Measurements from ENCODE around the gene AUTS2.

The AUTS2 gene

DNA sequence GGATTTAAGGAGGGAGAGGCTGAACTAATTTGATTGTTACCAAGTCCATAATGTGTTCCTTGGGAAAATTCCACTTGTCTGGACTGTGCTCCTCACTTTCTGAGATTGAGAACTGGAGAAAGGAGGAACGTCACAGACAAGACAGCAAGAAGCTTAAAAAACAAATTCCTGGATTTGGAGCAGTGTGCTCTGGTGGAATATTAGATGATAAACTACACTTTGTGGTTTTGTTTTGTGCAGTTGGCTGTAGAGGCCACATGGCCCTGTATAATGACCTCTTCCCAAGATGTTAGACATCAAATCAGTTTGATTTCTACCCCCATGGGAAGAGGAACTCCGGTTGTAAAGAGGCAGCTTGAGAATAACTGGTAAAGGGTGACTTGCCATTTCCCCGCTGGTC is 1112.4 kb downstream of the AUTS2 start:
- no peak for TF ChIP-seq CTCF (IDR thresholded peaks at IDR 0.05)

GRCh38 chr7:70711452-70711851 is 1113.2 kb downstream of the AUTS2 start:
- TF ChIP-seq CTCF (IDR thresholded peaks at IDR 0.05): no peak

GRCh38 chr7:70712942-70713341 is 1114.7 kb downstream of the AUTS2 start:
- no peak for TF ChIP-seq CTCF (IDR thresholded peaks at IDR 0.05)

- no peak for TF ChIP-seq CTCF (IDR thresholded peaks at IDR 0.05)
Observed at GRCh38 chr7:70714506-70715038, 1116.3 kb downstream of the AUTS2 start.

GRCh38 chr7:70717553-70718329 is 1119.5 kb downstream of the AUTS2 start:
- TF ChIP-seq CTCF (IDR thresholded peaks at IDR 0.05): no peak

DNA sequence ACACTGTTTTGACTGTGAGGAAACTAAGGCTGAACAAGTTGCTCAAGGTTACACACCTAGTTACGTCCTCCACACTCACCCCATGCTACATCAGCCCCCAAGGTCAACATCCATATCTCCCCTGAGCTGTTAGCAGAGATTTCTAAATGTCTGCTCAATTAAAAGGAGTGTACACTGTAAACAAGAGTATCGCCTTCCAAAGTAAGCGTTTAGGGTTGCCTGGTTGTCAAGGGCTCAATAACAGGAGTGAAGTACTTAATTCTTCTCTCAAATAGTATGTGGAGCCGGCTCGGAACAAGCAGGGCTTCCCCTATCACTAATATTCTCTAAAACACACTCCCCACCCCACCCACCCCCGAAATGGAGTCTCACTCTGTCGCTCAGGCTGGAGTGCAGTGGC is 1120.8 kb downstream of the AUTS2 start:
- no peak for TF ChIP-seq CTCF (IDR thresholded peaks at IDR 0.05)

DNA sequence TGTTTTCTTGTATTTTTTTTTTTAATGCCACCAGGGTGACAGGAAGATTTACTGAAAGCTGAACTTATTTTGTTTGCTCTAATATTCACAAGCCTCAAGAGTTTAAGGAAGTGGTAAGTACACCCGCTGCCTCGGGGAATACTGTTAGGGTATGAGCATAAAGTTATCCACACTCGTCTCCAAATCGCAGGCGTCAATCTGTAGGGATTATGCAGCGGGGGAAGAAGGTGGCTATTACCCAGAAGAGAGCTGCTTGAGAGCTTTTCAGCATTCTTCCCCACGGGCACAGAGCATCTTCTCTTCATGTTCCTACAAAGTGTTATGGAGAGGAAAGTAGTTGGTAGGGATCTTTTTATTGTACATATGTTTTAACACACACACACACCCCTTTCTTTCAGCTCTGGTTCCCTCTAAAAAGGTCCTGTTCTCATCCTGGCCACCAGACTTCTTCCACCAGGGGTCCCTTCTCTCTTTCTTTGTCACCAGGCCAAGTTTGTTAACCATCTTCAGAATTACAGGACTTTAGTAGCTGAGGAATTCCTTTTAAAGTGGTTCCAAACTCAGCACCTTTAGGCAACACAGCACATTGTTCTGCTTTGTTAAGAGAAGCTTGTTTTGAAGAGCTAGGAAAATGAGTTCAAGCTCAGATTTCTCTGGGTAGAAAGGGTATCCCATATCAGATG is 1122.1 kb downstream of the AUTS2 start:
- no peak for TF ChIP-seq CTCF (IDR thresholded peaks at IDR 0.05)

Measured in LNCAP (cell line).